Embryonic facial prominence (tissue), 1 donor: ENCODE data around the gene CYP1A2.

Experiments used
- DNase-seq: peaks from one replicate; pipeline ENCODE4 v3.0.0-alpha.2; 2016; ENCODE audit errors: extremely low spot score

Gene CYP1A2

DNA sequence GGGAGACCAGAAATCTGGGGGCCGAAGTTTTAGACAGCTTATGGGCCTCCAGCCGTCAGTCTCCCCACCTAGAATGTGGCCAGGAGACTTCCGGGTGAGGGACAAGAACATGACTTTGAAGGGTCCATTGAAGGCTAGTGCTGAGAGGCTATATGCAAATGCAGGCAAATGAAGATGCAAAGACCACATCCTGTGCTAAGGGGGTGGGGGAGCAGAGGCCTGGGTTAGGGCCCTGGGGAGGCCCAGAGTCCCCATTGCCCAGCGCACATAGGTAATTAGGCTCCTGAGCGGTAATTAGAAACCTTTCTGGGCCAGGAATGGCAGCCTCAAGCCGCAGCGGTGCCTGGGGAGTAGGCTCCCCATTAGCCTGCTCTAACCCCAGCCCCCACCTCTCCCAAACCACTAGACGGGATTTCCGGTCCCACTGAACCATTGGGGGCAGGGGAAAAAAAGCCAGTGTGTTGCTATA is 40.1 kb downstream of the CYP1A2 start:
- no peak for DNase-seq

DNA sequence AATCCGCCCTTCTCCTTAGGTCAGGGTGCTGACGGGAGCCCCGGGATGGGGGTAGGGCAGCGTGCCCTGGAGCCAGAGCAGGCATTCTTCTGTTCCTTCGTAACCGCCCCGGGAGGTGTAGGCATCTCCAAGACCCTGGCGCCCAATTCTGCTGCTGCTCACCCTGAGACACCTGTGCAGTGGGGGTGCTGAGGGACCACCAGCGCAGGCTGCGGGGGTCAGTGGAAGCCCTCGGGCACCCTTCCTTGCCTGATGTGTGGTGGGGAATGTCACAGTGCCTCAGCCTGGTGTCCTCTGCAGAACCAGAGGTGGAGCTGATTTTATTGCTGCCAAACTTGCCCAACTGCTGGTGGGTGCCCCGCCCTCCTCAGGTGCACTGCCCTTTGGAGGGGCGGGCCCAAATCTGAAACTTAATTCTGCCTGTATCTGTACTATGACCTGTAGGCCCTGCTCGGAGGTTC is 40.6 kb downstream of the CYP1A2 start:
- no peak for DNase-seq

DNA sequence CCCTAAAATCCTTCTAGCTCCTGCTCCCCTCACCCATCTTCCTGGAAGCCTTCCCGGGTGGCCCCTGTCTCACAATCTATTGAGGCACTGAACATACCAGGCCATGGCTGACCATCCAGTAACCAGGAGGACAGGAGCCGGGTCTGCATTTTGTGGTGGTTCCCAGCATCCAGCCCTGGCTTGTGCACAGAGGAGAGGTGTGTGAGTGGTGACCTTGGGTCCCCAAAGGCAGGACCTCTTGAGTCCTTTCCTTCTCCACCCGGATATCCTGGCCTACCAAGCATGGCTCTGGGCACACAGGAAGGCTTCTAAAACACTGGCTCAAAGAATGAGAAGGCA is 41.1 kb downstream of the CYP1A2 start:
- no peak for DNase-seq

DNA sequence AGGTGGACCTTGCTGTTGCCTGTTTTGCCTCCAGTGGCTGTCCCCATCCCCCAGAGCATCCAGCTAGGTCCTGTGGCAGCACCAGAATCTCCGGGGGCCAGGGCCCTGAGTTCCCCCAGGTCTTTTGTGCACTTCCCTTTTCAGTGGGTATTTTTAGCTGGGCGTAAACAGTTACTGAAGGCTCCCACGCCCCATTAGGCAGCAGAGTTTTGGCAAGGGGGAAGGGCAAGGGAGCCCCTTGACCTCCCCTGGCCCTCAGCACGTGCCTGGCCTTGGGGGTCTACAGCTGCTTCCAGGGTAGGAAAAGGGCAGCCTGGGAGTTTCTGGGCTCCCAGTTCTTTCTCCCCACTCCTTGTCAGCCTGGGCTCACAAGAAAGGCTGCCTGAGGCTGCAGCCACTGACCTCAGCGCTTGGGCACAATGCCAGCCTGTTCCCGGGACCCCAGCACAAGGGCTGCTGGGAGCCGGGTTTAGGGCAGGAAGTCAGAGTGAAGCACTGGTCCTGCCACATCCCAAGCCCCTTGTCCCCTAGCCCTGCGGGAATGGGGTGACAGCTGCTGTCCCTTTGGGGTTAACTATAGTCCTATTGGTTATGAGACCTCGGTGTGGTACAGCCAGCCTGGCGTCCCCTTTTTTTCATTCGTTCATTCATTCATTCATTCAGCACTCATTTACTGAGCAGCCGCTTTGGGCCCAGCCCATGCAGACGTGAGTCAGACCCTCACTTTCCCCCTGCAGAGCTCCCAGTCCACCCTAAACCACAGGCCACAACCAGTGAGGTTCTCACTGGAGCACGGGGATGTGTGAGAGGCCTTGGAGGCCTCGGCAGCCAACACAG is 41.7 kb downstream of the CYP1A2 start:
- DNase-seq: no peak

DNA sequence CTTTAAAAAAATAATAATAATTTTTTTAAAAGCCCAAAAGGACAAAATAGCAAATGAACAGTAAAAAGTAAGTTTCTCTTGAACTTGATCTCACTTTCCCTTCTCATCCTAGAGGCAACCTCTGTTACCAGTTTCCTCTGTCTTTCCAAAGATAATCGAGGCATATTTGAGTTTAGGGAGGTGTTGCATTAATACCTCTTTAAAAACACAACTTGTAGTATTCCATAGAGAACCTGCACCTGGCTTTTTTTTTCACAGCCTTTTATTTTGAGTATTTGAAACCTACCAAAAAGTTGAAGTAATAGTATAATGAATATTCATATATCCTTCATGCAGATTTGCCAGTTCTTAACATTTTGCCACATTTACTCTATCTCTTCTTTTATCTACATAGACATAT is 42.4 kb downstream of the CYP1A2 start:
- DNase-seq: no peak

DNA sequence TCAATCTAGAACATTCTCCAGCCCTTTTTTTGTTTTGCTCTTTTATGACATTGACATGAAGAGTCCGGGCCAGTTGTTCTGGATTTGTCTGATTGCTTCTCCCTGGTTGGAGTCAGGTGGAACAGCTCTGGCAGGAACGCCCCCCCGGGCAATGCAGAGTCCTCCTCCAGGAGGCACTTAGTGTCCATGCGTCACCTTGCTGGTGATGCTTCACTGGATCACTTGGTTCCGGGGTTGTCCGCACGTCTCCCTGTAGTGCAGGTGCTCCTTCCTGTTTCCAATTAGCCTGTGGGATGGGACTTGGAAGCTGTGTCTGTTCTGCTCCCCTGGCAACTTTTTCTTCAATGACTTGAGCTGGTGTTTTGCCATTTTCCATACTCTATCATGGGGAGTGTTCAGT is 43.0 kb downstream of the CYP1A2 start:
- DNase-seq: no peak

DNA sequence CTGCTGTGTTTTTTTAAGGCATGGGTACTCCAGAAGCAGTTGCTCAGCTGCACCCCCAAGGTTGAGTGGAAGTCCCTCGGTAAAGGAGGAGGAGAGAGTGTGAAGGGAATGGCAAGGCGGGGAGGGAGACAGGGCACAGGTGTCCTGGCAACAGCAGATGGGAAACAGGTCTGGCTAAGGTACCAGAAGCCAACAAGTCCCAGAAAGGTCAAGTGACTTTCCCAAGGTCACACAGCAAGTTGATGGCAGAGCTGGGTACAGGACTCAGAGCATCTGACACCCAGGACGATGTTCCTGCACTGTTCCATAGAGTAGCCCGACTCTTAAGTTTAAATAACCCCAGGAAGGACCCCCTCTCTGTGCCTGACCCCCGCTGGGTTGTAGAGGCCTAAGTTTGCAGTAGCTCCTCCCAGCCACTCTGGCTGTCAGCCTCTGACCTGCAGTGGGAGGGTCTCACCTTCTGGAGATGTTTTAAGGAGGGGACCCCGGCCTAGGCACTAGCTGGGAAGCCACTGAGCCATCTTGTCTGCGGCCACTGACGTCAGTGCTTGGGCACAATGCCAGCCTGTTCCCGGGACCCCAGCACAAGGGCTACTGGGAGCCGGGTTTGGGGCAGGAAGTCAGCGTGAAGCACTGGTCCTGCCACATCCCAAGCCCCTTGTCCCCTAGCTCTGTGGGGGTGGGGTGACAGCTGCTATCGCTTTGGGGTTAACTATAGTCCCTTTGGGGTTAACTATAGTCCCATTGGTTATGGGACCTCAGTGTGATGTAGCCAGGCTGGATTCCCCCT is 43.8 kb downstream of the CYP1A2 start:
- no peak for DNase-seq

DNA sequence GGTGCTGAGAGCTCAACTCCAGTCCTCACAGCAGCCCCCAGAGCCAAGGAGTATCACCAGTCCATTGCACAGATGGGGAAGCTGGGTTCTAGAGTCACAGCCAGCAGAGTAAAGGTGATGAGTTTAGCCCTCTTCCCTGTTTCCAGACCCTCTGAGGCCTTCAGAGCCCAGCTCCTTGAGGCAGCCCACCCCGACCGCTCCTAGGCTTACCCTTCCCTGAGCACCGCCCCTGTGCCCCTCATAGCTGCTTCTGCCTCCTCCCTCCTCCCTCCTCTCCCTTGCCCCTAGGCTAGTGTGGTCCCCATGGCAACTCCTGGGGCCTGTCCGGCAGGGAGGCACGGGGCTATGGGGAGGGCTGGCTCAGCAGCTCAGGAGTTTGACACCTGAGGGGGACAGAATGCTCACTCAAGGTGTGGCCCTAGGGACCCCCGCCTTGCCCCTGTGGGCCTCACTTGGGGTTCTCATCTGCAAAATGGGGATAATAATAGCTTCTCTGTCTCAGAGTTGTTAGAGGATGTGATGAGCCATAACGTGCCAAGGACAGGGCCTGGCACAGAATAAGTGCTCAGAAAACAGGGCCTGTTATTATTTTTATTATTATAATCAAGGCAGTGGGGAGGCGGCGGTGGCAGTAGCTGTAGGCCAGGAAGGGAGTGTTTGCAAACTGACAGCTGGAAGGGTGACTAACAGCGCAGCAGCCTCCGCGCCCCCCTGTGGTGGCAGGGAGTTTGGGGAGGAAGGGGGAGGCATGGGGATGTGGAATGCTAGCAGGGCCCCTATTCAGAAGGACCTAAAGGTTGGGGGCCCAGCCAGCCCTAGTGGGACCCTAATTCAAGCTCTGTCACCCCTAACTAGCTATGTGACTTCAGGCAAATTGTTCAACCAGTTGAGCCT is 44.7 kb downstream of the CYP1A2 start:
- DNase-seq: no peak

DNA sequence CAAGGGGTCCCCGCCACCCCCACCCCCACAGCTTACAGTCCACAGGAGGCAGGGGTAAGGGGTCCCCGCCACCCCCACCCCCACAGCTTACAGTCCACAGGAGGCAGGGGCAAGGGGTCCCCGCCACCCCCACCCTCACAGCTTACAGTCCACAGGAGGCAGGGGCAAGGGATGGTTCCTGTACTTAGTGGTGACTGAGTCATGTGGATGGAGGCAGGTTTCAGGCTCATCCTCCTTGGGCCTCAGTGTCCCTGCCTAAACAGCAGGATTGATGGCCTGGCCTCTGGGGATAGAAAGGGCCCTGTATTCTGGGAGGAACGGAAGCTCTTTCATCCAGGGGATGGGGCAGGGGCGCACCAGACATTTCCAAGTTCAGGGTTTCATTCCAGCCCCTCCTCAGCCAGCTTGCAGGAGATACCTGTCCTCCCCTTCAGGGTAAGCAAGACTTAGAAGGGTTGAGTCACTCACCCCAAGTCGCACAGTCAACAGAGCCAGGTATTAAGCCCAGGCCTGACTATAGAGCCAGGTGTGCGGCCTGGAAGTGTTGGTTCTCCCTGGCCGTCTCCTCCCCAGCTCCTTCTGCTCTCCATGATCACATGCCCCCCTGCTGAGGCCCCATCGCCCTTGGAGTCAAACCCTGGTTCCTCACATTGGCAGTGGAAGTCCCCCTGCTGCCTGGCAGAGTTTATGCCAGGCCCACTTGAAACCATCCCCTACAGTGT is 45.8 kb downstream of the CYP1A2 start:
- DNase-seq: no peak

DNA sequence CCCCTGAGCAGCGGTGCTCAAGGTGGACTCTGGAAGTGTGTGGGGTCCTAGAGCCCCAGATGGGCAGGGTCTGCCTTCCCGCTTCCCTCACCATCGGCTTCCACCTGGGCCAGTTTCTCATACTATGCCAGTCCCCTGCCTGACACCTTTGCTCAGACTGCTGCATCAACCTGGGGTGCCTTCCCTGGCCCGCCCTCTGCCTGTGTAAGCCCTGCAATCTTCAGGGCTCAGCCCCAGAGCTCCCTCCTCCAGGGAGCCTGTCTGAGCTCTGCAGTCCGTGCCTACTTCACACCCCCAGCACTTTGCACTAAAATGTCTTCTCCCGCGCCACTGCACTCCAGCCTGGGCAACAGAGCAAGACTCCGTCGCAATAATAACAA is 46.3 kb downstream of the CYP1A2 start:
- DNase-seq: no peak

DNA sequence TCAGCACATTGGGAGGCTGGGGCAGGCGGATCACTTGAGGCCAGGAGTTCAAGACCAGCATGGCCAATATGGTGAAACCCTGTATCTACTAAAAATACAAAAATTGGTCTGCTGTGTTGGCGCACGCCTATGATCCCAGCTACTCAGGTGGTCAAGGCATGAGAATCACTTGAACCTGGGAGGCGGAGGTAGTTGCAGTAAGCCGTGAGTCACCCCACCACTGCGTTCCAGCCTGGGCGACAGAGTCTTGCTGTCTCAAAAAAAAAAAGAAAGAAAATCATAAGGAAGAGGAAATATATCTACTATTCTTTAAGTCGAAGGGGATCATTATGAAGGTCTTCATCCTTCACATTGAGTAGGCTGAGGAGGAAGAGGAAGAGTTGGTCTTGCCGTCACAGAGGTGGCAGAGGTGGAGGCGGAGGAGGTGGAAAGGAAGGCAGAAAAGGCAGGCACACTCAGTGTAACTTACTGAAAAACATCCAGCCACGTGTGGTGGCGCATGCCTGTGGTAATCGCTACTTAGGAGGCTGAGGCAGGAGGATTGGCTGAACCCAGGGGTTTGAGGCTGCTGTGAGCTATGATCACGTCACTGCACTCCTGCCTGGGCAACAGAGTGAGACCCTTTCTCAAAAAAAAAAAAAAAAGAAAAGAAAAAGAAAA is 47.5 kb downstream of the CYP1A2 start:
- DNase-seq: no peak

DNA sequence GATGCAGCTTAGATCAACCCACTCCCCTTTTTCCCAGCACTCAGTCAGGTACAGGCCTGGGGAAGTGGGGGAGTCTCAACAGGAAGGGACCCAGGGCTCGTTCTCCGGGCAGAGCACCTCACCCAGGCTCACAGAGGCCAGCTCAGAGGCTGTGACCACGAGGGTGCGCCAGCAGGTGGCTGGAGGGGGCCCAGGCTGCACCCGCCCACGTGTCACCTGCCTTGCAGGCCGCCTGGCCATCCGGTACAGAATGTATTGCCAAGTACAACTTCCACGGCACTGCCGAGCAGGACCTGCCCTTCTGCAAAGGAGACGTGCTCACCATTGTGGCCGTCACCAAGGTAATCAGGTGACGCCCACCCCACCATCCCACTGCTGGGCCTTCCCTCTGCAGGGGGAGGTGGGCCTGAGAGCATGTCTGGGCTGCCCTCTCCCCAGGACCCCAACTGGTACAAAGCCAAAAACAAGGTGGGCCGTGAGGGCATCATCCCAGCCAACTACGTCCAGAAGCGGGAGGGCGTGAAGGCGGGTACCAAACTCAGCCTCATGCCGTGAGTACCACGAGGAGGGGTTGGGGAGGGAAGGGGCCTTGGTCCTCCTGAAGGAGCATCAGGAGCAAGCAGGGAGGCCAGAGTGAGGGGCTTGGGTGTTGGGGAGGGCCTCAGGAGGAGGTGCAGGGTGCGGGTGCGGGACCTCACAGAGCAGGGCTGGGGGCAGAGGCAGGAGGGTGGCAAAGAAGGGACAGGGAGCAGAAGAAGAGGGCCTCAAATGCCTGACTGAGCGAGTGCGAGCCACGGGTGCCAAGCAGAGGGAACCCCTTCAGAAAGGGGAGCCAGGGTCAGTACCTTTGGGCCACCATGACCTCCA is 50.0 kb downstream of the CYP1A2 start:
- no peak for DNase-seq

DNA sequence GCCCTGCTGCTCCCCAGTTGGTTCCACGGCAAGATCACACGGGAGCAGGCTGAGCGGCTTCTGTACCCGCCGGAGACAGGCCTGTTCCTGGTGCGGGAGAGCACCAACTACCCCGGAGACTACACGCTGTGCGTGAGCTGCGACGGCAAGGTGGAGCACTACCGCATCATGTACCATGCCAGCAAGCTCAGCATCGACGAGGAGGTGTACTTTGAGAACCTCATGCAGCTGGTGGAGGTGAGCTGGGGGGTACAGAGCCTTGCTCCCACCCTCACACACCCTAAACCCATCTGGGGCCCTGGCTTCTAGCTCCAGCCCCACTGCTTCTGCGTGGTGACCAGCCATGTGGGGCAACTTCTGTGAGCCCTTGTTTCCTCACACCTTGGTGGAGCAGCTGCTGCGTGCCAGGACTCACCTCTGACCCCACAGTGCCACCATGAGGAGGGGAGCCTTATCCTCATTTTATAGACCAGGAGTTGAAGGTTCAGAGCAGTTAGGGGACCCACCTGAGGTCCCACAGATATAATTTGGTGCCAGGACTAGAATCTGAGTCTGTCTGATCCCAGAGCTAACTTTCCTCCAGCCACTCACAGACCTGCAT is 50.7 kb downstream of the CYP1A2 start:
- no peak for DNase-seq

DNA sequence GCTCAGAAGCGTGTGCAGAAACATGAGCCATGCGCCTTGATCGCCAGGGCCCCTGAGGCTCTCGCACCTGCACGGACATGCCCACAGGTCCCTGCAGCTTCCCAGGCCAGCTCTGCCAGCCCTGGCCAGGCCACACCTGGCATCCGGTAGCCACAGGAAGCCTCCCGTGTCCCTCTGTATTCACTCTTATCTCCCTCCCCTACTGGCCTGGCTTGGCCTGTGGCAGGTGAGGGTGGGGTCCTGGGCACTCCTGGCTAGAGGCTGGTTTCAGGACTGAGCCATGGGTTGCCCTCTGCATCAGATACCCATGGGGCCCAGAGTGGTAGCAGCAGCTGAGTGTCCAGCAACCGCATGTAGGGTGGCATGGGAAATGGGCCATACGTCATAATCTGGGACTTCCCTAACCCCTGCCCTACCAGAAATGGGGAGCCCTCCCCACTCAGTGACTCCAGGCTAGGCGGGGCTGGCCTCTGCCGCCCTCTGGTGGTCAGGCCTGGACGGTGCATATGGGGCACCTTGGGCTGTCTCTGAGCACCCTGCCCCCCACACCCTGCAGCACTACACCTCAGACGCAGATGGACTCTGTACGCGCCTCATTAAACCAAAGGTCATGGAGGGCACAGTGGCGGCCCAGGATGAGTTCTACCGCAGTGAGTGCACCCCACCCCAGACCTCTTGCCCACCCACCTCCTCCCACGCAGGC is 51.4 kb downstream of the CYP1A2 start:
- no peak for DNase-seq

DNA sequence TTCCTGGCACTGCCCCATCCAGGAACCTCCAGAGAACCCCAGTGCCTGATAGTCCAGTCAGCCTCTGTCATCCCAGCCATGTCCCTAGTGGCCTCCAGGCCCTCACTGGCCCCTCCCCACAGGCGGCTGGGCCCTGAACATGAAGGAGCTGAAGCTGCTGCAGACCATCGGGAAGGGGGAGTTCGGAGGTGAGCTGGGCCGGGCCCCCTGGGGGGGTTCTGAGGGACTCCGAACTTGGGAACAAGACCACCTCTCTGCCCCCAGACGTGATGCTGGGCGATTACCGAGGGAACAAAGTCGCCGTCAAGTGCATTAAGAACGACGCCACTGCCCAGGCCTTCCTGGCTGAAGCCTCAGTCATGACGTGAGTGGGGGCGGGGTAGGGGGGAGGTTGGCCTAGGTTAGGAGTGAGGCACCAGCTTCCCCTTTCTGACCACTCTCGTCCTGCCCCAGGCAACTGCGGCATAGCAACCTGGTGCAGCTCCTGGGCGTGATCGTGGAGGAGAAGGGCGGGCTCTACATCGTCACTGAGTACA is 52.0 kb downstream of the CYP1A2 start:
- DNase-seq: no peak

DNA sequence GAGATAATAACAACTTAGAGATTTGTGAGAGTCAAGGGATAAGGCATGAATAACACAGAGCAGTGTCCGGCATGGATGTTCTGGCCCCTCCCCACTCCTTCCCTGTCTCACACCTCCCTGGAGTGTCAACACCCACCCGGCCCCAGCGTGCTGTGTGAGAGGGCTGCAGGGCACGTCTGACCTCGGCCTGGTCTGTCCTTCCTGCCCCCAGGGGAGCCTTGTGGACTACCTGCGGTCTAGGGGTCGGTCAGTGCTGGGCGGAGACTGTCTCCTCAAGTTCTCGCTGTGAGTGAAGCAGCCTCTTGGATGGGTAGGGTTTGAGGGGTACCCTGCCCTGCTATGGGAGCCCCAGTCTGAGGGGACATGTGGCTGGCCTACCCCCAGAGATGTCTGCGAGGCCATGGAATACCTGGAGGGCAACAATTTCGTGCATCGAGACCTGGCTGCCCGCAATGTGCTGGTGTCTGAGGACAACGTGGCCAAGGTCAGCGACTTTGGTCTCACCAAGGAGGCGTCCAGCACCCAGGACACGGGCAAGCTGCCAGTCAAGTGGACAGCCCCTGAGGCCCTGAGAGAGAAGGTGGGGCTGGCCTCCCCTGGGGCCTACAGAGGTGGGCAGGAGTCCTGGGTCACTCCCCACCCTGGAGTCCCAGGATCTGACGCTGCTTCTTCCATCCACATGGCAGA is 52.8 kb downstream of the CYP1A2 start:
- DNase-seq: no peak

DNA sequence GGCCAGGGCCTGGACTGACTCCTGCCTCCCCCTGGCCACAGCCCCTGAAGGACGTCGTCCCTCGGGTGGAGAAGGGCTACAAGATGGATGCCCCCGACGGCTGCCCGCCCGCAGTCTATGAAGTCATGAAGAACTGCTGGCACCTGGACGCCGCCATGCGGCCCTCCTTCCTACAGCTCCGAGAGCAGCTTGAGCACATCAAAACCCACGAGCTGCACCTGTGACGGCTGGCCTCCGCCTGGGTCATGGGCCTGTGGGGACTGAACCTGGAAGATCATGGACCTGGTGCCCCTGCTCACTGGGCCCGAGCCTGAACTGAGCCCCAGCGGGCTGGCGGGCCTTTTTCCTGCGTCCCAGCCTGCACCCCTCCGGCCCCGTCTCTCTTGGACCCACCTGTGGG is 53.6 kb downstream of the CYP1A2 start:
- DNase-seq: no peak

DNA sequence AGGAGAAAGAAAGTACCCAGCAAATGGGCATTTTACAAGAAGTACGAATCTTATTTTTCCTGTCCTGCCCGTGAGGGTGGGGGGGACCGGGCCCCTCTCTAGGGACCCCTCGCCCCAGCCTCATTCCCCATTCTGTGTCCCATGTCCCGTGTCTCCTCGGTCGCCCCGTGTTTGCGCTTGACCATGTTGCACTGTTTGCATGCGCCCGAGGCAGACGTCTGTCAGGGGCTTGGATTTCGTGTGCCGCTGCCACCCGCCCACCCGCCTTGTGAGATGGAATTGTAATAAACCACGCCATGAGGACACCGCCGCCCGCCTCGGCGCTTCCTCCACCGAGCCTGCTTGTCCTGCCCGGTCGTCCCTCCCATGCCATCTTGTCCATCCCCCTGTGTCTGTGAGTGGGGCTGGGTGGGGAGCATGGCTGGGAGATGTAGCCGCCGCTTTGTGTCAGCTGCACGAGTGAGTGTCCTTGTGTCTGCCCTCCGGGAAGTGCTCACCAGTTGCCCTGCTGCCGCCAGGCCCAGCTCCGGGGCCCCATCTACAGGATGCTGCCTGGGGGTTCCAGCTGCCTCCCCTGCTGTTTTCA is 54.3 kb downstream of the CYP1A2 start:
- DNase-seq: no peak
